ENCODE results near the gene SLCO3A1. TPM values are rescaled to one million over a fixed set of nuclear protein-coding genes. Genes with fewer than 3 reads are reported as not detected.

Gene SLCO3A1
- total and polyA plus RNA-seq, 2 of the 8 experiments (the other 6 are each of a cell fraction or from before 2014, with no cell fraction given): 15.1 to 20.4 TPM

- no peak overlapping the region for H3K9ac ChIP-seq (replicated peaks in 1 of 4; ENCODE audit: extremely low read depth in 1 of 4, low read depth in 3 of 4, low read length in 3 of 4)
- H3K4me1 ChIP-seq (replicated peaks in 1 of 4; ENCODE audit: control insufficient read depth in 3 of 4, insufficient read depth in 4 of 4, low read length in 3 of 4): peaks cover 0 to 7% (median 3%) of the 10 kb centered on the region in 4 experiments; a peak in 5 of 7 replicates
- H2AK5ac ChIP-seq (ENCODE audit: low read depth, low read length): no peak overlapping the region
- H4K20me1 ChIP-seq (replicated peaks in 1 of 2; ENCODE audit: control insufficient read depth in 1 of 2, insufficient read depth in 2 of 2, low read length in 2 of 2): peaks cover 0 to 2% of the 10 kb centered on the region in 2 experiments
- no peaks in the 10 kb centered on the region for H3K9me3 ChIP-seq (ENCODE audit: insufficient read depth in 2 of 2, low read depth in 1 of 2, low read length in 1 of 2)
- POLR2A ChIA-PET (ENCODE audit: partially characterized antibody): no interaction called here
- DNase-seq (ENCODE audit: low read depth in 1 of 2, low spot score in 2 of 2) (no peak), FAIRE-seq (no peak)
- H4K91ac ChIP-seq (replicated peaks; ENCODE audit: insufficient read length, low read length): no peak overlapping the region
- no peak overlapping the region for H3K23ac ChIP-seq (ENCODE audit: insufficient read length)
- H4K8ac ChIP-seq (ENCODE audit: extremely low read depth, insufficient read depth, low read length): no peak overlapping the region
- H3K18ac ChIP-seq (ENCODE audit: extremely low read depth, low read length): no peak overlapping the region
- H2BK12ac ChIP-seq (ENCODE audit: low read depth, low read length): no peak overlapping the region
- no peak overlapping the region for H3K4me3 ChIP-seq (ENCODE audit: extremely low read depth in 1 of 4, insufficient read depth in 2 of 4, low read depth in 3 of 4, low read length in 4 of 4)
- no peak overlapping the region for H2AFZ ChIP-seq (ENCODE audit: low read length)
- no peak overlapping the region for H2BK20ac ChIP-seq (ENCODE audit: low read length)
- H3K79me2 ChIP-seq (ENCODE audit: control insufficient read depth in 1 of 2, insufficient read depth in 2 of 2, low read length in 2 of 2): no peaks in the 10 kb centered on the region; a peak in 1 of 4 replicates
- H3K14ac ChIP-seq (ENCODE audit: insufficient read length): no peak overlapping the region
- 61% methylated on average over 1 of the region's 1 CpG; no CpG with 5 or more reads in 1 of the 2 experiments for WGBS, 2 experiments (ENCODE audit: extremely low coverage in 1 of 2, insufficient coverage in 1 of 2, insufficient read length in 1 of 2, insufficient replicate concordance in 2 of 2, low coverage in 1 of 2, low lambda C conversion rate in 2 of 2, missing lambda C conversion rate in 1 of 2)
- CTCF ChIA-PET (ENCODE audit: partially characterized antibody): interaction anchor here (1.1 to 1.9 kb wide), 4 partner anchors 10 to 41 kb away, joined by 3 to 10 read pairs (median 4); no protein-coding TSS in a partner anchor
- H3K79me1 ChIP-seq (ENCODE audit: low read depth, low read length): peaks cover 2% of the 10 kb centered on the region; the same call in 1 of the 2 replicates
- H3K23me2 ChIP-seq (ENCODE audit: low read depth, low read length): no peaks in the 10 kb centered on the region
- H2BK15ac ChIP-seq (ENCODE audit: low read length): no peak overlapping the region
- no peak overlapping the region for H3K4ac ChIP-seq (replicated peaks; ENCODE audit: insufficient read length, low read depth, low read length)
- H2BK120ac ChIP-seq (replicated peaks; ENCODE audit: low read depth, low read length): no peak overlapping the region
- no peaks in the 10 kb centered on the region for H3K36me3 ChIP-seq (ENCODE audit: control insufficient read depth in 2 of 4, insufficient read depth in 4 of 4, low read length in 3 of 4)
- H3K4me2 ChIP-seq (ENCODE audit: insufficient read depth in 1 of 2, low read depth in 2 of 2, low read length in 2 of 2): peak overlapping the region in 1 of 2 experiments; percentile 27; a peak in 1 of 4 replicates
- no peak overlapping the region for H3K27ac ChIP-seq (ENCODE audit: low read depth, low read length)
- H3K27me3 ChIP-seq (replicated peaks in 1 of 4; ENCODE audit: control insufficient read depth in 3 of 4, extremely low read depth in 1 of 4, insufficient read depth in 3 of 4, low read length in 3 of 4): no peaks in the 10 kb centered on the region
- no peak overlapping the region for H4K5ac ChIP-seq (ENCODE audit: insufficient read length, low read depth, low read length)
- no peak overlapping the region for H3K56ac ChIP-seq (replicated peaks; ENCODE audit: insufficient read length, low read depth, low read length)
- no peak overlapping the region for H2BK5ac ChIP-seq (ENCODE audit: low read depth, low read length)
- TF ChIP-seq TBP (IDR thresholded peaks at IDR 0.05; ENCODE audit: low read depth, low read length) (no peak), SIX5 (IDR thresholded peaks at IDR 0.05; ENCODE audit: low read depth, low read length) (no peak), NRF1 (IDR thresholded peaks at IDR 0.05; ENCODE audit: low read depth, low read length) (no peak), ASH2L (IDR thresholded peaks at IDR 0.05; ENCODE audit: low read length) (no peak), POLR2AphosphoS5 (IDR thresholded peaks at IDR 0.05; ENCODE audit: low read depth, low read length) (no peak), CBX5 (IDR thresholded peaks at IDR 0.05; ENCODE audit: low read depth, low read length) (no peak), CEBPB (IDR thresholded peaks at IDR 0.05; ENCODE audit: low read depth, low read length) (no peak)
Measured at GRCh38 chr15:92037491-92037890, 184.0 kb downstream of the SLCO3A1 start.
